Stimulated activated CD8-positive, alpha-beta memory T cell treated with anti-CD3 and anti-CD28 coated beads, Interleukin-4, amount 100 ng/mL, for 1 hour (primary cell): ENCODE data around the gene CDC42BPG.
"Not testable (repeated sequence)": the region's sequence is repeated elsewhere in the genome, so short reads cannot be mapped to it uniquely, and the experiment has no call there.

ENCODE experiments used
- DNase-seq, 2 donors: peaks; one replicate each; pipeline ENCODE4 v3.0.0-alpha.2; 2020; ENCODE audit warnings: low read depth in 2 of 2, low spot score in 1 of 2

Gene CDC42BPG

GRCh38 chr11:64849598-64850356 is 5.3 kb upstream of the CDC42BPG start:
- no peak for DNase-seq

DNA sequence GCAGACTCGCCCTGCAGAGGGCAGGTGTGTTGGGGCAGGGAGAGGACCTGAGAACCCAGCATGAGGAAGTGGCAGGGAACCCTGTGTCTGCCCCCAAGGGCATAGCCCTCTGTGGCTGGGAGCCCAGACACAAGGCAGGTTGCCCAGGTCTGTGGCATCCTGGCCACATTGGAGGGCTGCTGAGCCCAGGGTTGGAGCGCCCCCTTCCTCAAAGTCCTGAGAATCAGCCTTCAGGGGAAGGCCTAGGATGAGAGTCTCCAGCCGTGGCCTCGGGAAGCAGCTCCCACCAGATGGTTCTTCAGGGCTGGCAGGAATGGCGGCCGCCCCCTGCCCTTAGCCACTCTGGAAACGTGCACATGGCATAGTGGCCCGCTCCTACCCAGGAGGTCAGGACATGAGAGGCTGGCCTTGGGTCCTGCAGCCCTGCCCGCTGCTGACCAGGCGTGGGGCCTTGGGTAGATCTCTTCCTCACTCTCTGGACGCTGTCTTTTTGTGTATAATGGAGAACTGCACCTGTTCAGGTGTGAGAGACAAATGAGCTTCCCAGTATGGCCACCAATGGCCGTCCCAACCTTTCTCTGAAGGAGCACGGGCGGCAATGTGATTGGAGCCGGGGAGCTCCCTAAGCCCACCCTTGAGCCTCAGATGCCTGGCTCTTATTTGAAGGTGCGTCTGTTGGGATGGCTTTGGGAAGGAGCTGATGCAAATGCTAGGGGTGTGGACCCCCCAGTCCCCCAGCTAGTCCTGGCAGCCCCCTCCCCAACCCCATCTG is 4.6 kb upstream of the CDC42BPG start:
- DNase-seq = no peak

- DNase-seq = no peak
Observed at GRCh38 chr11:64848214-64848825, 3.9 kb upstream of the CDC42BPG start.

- peak; percentile 82 to 89 for DNase-seq
Observed at GRCh38 chr11:64846998-64847666, 2.7 kb upstream of the CDC42BPG start.

DNA sequence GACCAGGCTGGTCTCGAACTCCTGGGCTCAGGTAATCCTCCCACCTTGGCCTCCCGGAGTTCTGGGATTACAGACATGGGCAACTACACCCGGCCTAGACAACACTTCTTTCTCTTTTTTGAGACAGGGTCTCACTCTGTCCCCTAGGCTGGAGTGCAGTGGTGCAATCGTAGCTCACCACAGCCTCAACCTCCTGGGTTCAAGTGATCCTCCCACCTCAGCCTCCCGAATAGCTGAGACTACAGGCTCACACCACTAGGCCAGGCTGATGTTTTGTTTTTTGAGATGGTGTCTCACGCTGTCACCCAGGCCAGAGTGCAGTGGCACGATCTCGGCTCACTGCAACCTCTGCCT is 1.3 kb upstream of the CDC42BPG start:
- DNase-seq = not testable (repeated sequence)

- no peak for DNase-seq
Observed at GRCh38 chr11:64845129-64845775, 799 bp upstream of the CDC42BPG start.

GRCh38 chr11:64843686-64844329 is 645 bp downstream of the CDC42BPG start:
- DNase-seq = no peak

- no peak for DNase-seq
Observed at GRCh38 chr11:64842851-64843685, 1.4 kb downstream of the CDC42BPG start.

- DNase-seq = no peak
Observed at GRCh38 chr11:64842366-64842759, 2.1 kb downstream of the CDC42BPG start.

DNA sequence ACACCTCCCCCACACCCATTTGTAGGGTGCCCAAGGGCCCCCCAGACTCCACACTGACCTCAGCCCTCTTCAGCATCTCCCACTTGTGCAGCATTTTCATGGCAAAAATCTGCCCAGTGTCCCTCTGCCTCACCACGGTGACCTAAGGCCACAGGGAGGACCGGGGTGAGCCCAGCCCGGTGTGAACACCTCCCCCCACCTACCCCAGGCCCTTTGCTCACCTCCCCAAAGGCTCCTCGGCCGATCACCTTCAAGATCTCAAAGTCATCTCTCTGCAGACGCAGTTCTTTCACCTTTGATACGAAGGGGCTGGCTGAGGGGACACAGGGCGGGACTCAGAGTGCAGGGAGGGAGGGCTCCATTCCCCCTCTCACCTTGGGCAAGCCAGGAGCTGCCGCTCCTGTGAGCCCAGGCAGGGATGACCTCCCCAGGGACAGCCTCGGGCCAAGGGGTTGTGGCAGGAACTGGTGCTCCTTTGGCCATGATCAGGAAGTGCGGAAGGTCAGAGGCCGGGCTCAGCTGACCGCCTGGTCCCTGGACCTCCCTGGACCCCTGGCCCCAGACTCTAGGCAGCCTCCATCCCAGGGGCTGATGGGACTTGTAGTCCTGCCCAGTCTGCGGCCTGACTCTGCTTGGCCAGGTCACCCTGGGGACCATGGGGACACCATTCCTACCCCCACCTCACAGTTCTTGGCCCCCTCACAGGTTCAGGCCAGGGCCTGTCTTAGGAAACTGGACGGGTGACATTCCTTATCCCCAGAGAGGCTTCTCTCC is 2.7 kb downstream of the CDC42BPG start:
- DNase-seq = no peak

DNA sequence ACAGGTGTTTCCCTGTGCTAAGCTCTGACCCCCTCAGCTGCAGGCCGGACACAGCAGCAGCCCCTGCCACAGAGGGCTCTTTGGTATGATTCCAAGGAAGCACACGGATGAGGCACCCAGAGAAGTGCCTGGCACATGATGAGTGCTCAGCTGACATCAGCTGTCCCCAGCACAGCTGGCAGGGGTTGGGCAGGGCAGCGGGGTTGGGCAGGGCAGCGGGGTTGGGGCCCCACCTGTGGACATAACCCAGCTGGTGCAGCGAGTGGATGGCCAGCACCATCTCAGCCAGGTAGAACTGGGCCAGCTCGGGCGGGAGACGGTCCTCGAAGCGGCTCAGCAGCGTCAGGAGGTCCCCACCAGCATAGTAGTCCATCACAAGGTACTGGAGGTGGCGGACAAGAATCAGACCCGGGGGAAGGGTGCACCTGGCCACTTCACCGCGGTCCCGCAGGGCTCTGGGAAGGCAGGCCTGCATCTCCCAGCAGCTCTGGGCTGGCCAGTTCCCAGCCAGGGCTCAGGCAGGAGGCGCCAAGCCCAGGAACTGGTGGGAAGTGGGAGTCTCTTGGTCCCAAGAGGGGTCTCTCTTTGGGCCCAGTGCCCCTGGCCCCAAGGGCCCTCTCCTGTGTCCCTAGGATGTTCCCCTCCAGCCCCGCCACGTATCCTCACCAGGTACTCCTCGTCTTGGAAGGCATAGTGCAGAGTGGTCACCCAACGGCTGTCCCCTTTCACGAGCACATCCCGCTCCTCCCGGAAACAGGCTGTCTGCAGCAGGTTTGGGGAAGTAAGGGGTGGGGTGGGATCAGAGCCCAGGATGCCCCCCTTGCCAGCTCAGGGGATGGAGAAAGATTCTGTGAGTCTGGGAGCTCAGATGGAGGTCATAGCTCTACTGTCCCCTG is 4.3 kb downstream of the CDC42BPG start:
- DNase-seq = no peak

DNA sequence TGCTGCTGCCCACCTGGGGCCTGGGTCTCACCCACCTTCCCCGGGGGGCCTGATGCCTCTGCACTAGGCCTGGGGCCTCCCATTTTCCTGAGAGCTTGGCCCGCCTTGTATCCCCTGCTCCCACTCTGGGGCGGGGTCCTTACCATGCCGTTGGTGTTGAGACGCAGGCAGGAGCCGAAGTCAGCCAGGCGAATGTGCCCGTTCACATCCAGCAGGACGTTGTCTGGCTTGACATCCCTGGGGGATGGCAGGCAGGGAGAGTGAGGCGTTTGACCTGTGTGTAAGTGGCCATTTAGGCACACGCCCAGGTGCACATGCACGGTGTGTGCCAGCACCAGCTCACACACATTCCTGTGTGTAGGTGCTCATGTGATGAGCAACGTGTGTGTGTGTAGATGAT is 5.1 kb downstream of the CDC42BPG start:
- no peak for DNase-seq

DNA sequence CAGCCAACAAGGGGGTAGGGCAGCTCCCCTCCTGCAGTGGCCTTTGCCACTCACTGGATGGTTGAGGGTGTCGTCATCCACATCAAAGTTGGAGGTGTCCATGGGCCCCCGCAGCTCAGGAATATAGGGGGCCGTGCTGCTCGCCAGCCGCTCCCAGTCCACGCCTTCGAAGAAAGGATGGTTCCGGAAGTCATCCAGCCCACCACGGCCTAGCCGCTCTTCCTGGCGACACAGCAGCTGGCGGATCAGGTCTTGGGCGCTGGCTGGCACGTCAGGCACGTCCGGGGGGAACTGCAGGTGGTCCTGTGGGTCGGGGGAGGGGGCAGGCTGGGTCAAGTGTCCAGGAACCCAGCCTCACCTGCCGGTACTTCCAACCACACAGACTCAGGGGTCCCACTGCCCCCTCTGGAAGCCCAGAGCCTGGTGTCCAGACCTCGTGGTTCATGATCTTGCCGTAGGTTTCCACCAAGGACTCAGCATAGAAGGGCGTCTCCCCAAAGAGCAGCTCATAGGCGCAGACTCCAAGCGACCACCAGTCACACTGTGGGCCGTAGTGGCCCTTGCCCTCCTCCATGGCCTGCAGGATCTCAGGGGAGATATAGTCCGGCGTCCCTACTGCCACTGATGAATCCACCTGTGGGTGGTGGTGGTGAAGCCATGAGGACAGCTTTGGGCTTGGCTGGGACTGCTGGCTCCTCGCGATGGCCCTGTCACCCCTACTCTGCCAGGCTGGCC is 5.7 kb downstream of the CDC42BPG start:
- no peak for DNase-seq

GRCh38 chr11:64837887-64838351 is 6.5 kb downstream of the CDC42BPG start:
- no peak for DNase-seq

DNA sequence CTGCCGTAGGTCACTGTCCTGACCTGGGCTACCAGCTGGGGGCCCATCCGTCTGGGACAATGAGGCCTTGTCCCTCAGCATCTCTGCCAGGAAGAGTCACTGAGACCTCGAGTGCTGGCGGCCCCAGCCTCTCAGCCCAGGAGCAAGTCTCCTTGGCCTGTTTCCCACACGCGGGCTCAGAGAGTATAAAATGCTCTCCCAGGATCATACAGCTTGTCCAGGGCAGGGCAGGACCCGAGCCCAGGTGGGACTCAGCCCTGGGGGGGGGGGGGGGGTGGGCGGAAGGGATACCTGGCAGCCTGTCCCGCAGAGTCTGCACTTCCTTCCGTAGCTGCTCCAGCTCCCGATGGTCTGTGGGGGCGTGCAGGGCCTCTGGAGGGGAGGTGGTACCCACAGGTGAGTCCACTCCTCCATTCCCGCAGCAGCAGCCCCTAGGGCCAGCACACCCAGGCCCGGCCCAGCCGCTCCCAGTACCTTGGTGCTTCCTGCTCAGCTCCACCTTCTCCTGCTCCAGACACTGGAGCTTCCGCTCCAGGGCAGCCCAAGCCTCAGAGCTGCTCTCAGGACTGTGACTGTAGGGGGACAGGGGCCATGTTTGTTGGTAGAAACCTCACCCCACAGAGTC is 7.9 kb downstream of the CDC42BPG start:
- no peak for DNase-seq

DNA sequence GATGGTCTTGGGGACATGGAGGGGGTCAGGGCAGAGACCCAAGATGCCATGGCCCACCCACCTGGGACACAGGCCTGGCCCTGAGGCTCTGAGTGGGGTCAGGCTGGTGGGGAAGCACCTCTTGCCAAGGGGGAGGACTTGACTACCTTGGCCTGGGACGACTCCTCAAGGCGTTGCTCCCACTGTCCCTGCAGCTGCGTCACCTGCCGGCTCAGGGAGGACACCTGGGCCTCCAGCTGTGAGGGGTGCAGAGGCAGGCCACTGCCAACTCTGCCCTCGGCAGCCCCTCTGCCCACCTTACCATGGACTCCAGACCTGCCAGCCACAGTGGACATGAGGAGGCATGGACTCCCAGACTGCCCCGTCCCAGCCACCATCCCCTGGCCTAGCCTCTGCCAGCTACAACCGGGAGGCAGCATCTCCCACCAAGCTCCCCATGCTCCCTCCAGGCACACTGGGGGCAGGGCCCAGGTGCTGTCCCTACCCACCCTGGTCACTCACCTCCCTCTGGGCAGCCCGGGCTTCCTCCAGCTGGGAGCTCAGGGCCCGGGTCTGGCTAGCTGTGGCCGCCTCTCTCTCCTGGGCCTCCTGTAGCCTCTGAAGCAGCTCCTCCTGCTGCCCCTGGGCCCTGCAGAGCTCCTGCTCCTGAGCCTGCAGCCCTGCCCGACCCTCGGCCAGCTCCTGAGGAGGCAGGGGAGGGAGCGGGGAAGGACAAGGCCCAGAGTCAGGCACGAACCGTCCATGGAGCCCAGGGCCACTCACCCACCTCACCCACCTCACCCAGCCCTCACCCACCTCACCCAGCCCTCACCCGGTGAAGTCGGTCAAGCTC is 8.6 kb downstream of the CDC42BPG start:
- no peak for DNase-seq
